Left lung (tissue), 10 donors: ENCODE measurements around the gene SLC38A9. TPM values are rescaled to one million over a fixed set of nuclear protein-coding genes. Genes with fewer than 3 reads are reported as not detected.

ENCODE experiments used
- ATAC-seq: fragments of 200-7000 bp; cut with Tn5 transposase; one replicate; pipeline ENCODE4 v1.9.1; 2020; ENCODE audit warnings: moderate library complexity
- DNase-seq, 4 donors: peaks; one replicate each; pipeline ENCODE4 v3.0.0-alpha.2; 2013 to 2020
- H3K27ac ChIP-seq, 2 donors: fragments of 200-600 bp; sonication (generic) in 1 of 2; one replicate each; pipeline versions ENCODE4 v1.5.0 to v1.8.0; 2020 to 2021
- H3K27me3 ChIP-seq, 2 donors: fragments of 200-600 bp; sonication (generic) in 1 of 2; one replicate each; pipeline versions ENCODE4 v1.5.0 to v1.8.0; 2020 to 2021
- H3K36me3 ChIP-seq, 2 donors: fragments of 200-600 bp; sonication (generic) in 1 of 2; one replicate each; pipeline versions ENCODE4 v1.5.0 to v1.8.0; 2020 to 2021
- H3K4me1 ChIP-seq, 2 donors: fragments of 200-600 bp; one replicate each; pipeline ENCODE4 v1.8.0; 2021
- H3K4me3 ChIP-seq, 2 donors: fragments of 200-600 bp; sonication (generic) in 1 of 2; one replicate each; pipeline versions ENCODE4 v1.5.0 to v1.8.0; 2020 to 2021; ENCODE audit warnings: mild to moderate bottlenecking in 1 of 2
- H3K9me3 ChIP-seq, 2 donors: fragments of 200-600 bp; sonication (generic) in 1 of 2; one replicate each; pipeline versions ENCODE4 v1.5.0 to v1.8.0; 2020 to 2021
- CTCF ChIP-seq, 2 donors: fragments of 200-600 bp; sonication (generic) in 1 of 2; IDR thresholded peaks; one replicate each; pipeline versions ENCODE4 v1.5.0 to v1.8.0; 2021; ENCODE audit warnings: antibody characterized with exemption in 2 of 2
- intact Hi-C, 2 donors: fragments of 100-400 bp; cut with DNase I; formaldehyde crosslinking; loops; one replicate each; pipeline versions ENCODE4 v1.11.2 to v1.14.2; 2022
- polyA plus RNA-seq, 6 donors: library from polyadenylated mRNA; unstranded; fragments of 120-200 nt; gene quantifications; one replicate each; pipeline ENCODE4 v1.2.1, GENCODE V29; 2013; ENCODE audit not compliant: insufficient read length in 6 of 6
- total RNA-seq, 2 donors: library from RNA; stranded (reverse); fragmentation: NEBNext Ultra II Directional; extraction: Animal tissue kit (Norgen Biotek cat#: 25700); gene quantifications; one replicate each; pipeline ENCODE4 v1.2.1, GENCODE V29; 2021
- donor health status: DM: no; HTN: yes; CAD: no.
- donor health status: DM: no; HTN: no; CAD: no.

SLC38A9 gene
- total and polyA plus RNA-seq, 8 donors, result 21.4 to 34.7 (median 30.2) TPM

GRCh38 chr5:55622460-55622859 lies 89.7 kb downstream of the SLC38A9 start:
- Histone ChIP-seq H3K9me3 (no peaks in the 10 kb centered on the region), H3K27me3 (no peaks in the 10 kb centered on the region), H3K36me3 (no peaks in the 10 kb centered on the region), H3K4me3 (no peak overlapping the region), H3K4me1 (peaks cover 16 to 31% of the 10 kb centered on the region in 2 donors), H3K27ac (no peak overlapping the region)
- intact Hi-C loops, result no loop called here
- ATAC-seq (no peak), DNase-seq (no peak)
- no peak for TF ChIP-seq CTCF (IDR thresholded peaks at IDR 0.05)

- Histone ChIP-seq H3K27ac (peak overlapping the region; percentile 48 to 63), H3K4me1 (peaks cover 12 to 26% of the 10 kb centered on the region in 2 donors), H3K36me3 (no peaks in the 10 kb centered on the region), H3K9me3 (no peaks in the 10 kb centered on the region), H3K27me3 (no peaks in the 10 kb centered on the region), H3K4me3 (no peak overlapping the region)
- peak in 1 of 4 donors; percentile 75 for DNase-seq
- TF ChIP-seq CTCF (IDR thresholded peaks at IDR 0.05), result no peak
- ATAC-seq, result peak; percentile 76
- intact Hi-C loops, result no loop called here
Observed at GRCh38 chr5:55621229-55621628, 90.9 kb downstream of the SLC38A9 start.

- no peaks in the 10 kb centered on the region for H3K36me3 ChIP-seq
- H3K9me3 ChIP-seq, result no peaks in the 10 kb centered on the region
- H3K27ac ChIP-seq, result peak overlapping the region; percentile 48 to 63
- ATAC-seq (peak; percentile 42), DNase-seq (no peak)
- intact Hi-C loops, result no loop called here
- no peaks in the 10 kb centered on the region for H3K27me3 ChIP-seq
- no peak for TF ChIP-seq CTCF (IDR thresholded peaks at IDR 0.05)
- H3K4me1 ChIP-seq, result peaks cover 12 to 22% of the 10 kb centered on the region in 2 donors
- H3K4me3 ChIP-seq, result no peak overlapping the region
Observed at GRCh38 chr5:55620766-55621160, 91.4 kb downstream of the SLC38A9 start.

GRCh38 chr5:55620009-55620765 lies 91.9 kb downstream of the SLC38A9 start:
- no peak for TF ChIP-seq CTCF (IDR thresholded peaks at IDR 0.05)
- Histone ChIP-seq H3K4me1 (peaks cover 12 to 22% of the 10 kb centered on the region in 2 donors), H3K36me3 (no peaks in the 10 kb centered on the region), H3K4me3 (no peak overlapping the region), H3K27me3 (no peaks in the 10 kb centered on the region), H3K27ac (peak overlapping the region; percentile 48 to 63), H3K9me3 (no peaks in the 10 kb centered on the region)
- intact Hi-C loops, result no loop called here
- DNase-seq (no peak), ATAC-seq (peak; percentile 42)

- H3K36me3 ChIP-seq, result no peaks in the 10 kb centered on the region
- peaks cover 12 to 22% of the 10 kb centered on the region in 2 donors for H3K4me1 ChIP-seq
- H3K27me3 ChIP-seq, result no peaks in the 10 kb centered on the region
- peak; percentile 80 for ATAC-seq
- intact Hi-C loops, result no loop called here
- no peak for TF ChIP-seq CTCF (IDR thresholded peaks at IDR 0.05)
- H3K27ac ChIP-seq, result no peak overlapping the region
- no peak overlapping the region for H3K4me3 ChIP-seq
- peaks cover 0 to 3% of the 10 kb centered on the region in 2 donors for H3K9me3 ChIP-seq
- DNase-seq, result no peak
Observed at GRCh38 chr5:55618318-55618717, 93.8 kb downstream of the SLC38A9 start.
